Liver (tissue), 9 donors: Measurements from ENCODE around the gene KRTAP17-1. TPM values are rescaled to one million over a fixed set of nuclear protein-coding genes. Genes with fewer than 3 reads are reported as not detected.

Source experiments
- DNase-seq: peaks from one replicate; pipeline ENCODE4 v3.0.0-alpha.2; 2017; ENCODE audit warnings: low spot score
- H3K27ac ChIP-seq, 2 donors: one replicate each; pipeline ENCODE4 v1.7.0; 2013; ENCODE audit warnings: inconsistent platforms in 2 of 2, low read length in 2 of 2, control low read depth in 1 of 2, low read depth in 1 of 2, mild to moderate bottlenecking in 1 of 2
- H3K27me3 ChIP-seq, 4 donors: one replicate each; pipeline versions ENCODE4 v1.6.1 to v1.7.0; 2013; ENCODE audit warnings: low read length in 3 of 4, inconsistent platforms in 1 of 4, mild to moderate bottlenecking in 1 of 4, moderate library complexity in 1 of 4; ENCODE audit not compliant: control insufficient read depth in 4 of 4, insufficient read depth in 4 of 4
- H3K36me3 ChIP-seq, 4 donors: one replicate each; pipeline versions ENCODE4 v1.6.1 to v1.7.0; 2013; ENCODE audit warnings: low read length in 3 of 4, mild to moderate bottlenecking in 3 of 4, low read depth in 1 of 4, moderate library complexity in 1 of 4; ENCODE audit not compliant: control insufficient read depth in 4 of 4, insufficient read depth in 3 of 4
- H3K4me1 ChIP-seq, 4 donors: one replicate each; pipeline versions ENCODE4 v1.6.1 to v1.7.0; 2013; ENCODE audit warnings: low read length in 3 of 4, mild to moderate bottlenecking in 3 of 4, moderate library complexity in 1 of 4; ENCODE audit not compliant: control insufficient read depth in 4 of 4, insufficient read depth in 4 of 4
- H3K4me3 ChIP-seq, 3 donors: one replicate each; pipeline versions ENCODE4 v1.6.1 to v1.7.0; 2013; ENCODE audit warnings: low read length in 3 of 3, control low read depth in 1 of 3, low read depth in 1 of 3, mild to moderate bottlenecking in 1 of 3
- H3K9ac ChIP-seq, 2 donors: one replicate each; pipeline ENCODE4 v1.7.0; 2013; ENCODE audit warnings: low read length in 2 of 2, mild to moderate bottlenecking in 2 of 2, moderate library complexity in 2 of 2, control low read depth in 1 of 2, low read depth in 1 of 2
- H3K9me3 ChIP-seq, 4 donors: one replicate each; pipeline versions ENCODE4 v1.6.1 to v1.7.0; 2013; ENCODE audit warnings: low read length in 3 of 4; ENCODE audit not compliant: control insufficient read depth in 4 of 4
- CTCF ChIP-seq: fragments of 150-350 bp; IDR thresholded peaks from 2 replicates; pipeline ENCODE4 v1.5.1; 2017; ENCODE audit warnings: improper control_type of control experiment, low read depth, low read length; ENCODE audit not compliant: missing input control
- EGR1 ChIP-seq, 2 donors: IDR thresholded peaks; 2 replicates each; pipeline ENCODE4 v1.6.1; 2016 to 2018; ENCODE audit warnings: antibody characterized with exemption in 2 of 2, low read depth in 2 of 2
- FOXA1 ChIP-seq: IDR thresholded peaks from 2 replicates; pipeline ENCODE4 v1.6.1; 2016; ENCODE audit warnings: antibody characterized with exemption
- FOXA2 ChIP-seq: IDR thresholded peaks from 2 replicates; pipeline ENCODE4 v1.6.1; 2016; ENCODE audit warnings: antibody characterized with exemption
- HNF4A ChIP-seq, 2 donors: conservative IDR thresholded peaks; 2 replicates each; pipeline ENCODE4 v1.6.1; 2016; ENCODE audit warnings: antibody characterized with exemption in 2 of 2, mild to moderate bottlenecking in 2 of 2
- HNF4G ChIP-seq: IDR thresholded peaks from 2 replicates; pipeline ENCODE4 v1.6.1; 2016; ENCODE audit warnings: antibody characterized with exemption
- JUND ChIP-seq, 2 donors: IDR thresholded peaks; 2 replicates each; pipeline ENCODE4 v1.6.1; 2016; ENCODE audit warnings: antibody characterized with exemption in 2 of 2
- MAX ChIP-seq: IDR thresholded peaks from 2 replicates; pipeline ENCODE4 v1.6.1; 2016; ENCODE audit warnings: antibody characterized with exemption
- NR2F2 ChIP-seq: IDR thresholded peaks from 2 replicates; pipeline ENCODE4 v1.6.1; 2016; ENCODE audit warnings: antibody characterized with exemption
- RAD21 ChIP-seq, 2 donors: IDR thresholded peaks; 2 replicates each; pipeline ENCODE4 v1.6.1; 2016; ENCODE audit warnings: antibody characterized with exemption in 2 of 2, mild to moderate bottlenecking in 2 of 2
- RXRA ChIP-seq, 2 donors: IDR thresholded peaks; 2 replicates each; pipeline ENCODE4 v1.6.1; 2017 to 2018; ENCODE audit warnings: antibody characterized with exemption in 2 of 2, mild to moderate bottlenecking in 1 of 2
- SP1 ChIP-seq: IDR thresholded peaks from 2 replicates; pipeline ENCODE4 v1.6.1; 2018; ENCODE audit warnings: antibody characterized with exemption, mild to moderate bottlenecking
- TAF1 ChIP-seq: conservative IDR thresholded peaks from 2 replicates; pipeline ENCODE4 v1.6.1; 2016; ENCODE audit warnings: antibody characterized with exemption, mild to moderate bottlenecking
- WGBS: extraction: QIAGEN DNeasy Blood & Tissue Kit; methylation state at CpG from one replicate; pipeline ENCODE4 v1.1.7; 2013; 5-methylcytosine and 5-hydroxymethylcytosine counted together
- polyA plus RNA-seq, 2 donors: library from polyadenylated mRNA; stranded (reverse) in 1 of 2; unstranded in 1 of 2; fragments of 200-250 nt in 1 of 2; fragments of >200 nt in 1 of 2; fragmentation: Nextera tagmentation in 1 of 2; extraction: Ambion mirVana in 1 of 2; gene quantifications; one replicate each; pipeline versions ENCODE4 v1.2.1 to v1.2.3, GENCODE V29; 2013 to 2015
- total RNA-seq, 2 donors: library from RNA; depleted of rRNA; stranded (reverse); fragments of >200 nt; gene quantifications; one replicate each; pipeline ENCODE4 v1.2.3, GENCODE V29; 2014
- TF ChIP-seq, protein P1 (sequence below): IDR thresholded peaks from 2 replicates; pipeline ENCODE4 v1.6.1; 2016; ENCODE audit warnings: antibody characterized with exemption, mild to moderate bottlenecking
- donor health status: healthy.
- donor health status: healthy.
- donor health status: healthy.
- donor health status: healthy.
- donor health status: healthy.

KRTAP17-1 gene
- total and polyA plus RNA-seq, 4 donors, result not detected

DNA sequence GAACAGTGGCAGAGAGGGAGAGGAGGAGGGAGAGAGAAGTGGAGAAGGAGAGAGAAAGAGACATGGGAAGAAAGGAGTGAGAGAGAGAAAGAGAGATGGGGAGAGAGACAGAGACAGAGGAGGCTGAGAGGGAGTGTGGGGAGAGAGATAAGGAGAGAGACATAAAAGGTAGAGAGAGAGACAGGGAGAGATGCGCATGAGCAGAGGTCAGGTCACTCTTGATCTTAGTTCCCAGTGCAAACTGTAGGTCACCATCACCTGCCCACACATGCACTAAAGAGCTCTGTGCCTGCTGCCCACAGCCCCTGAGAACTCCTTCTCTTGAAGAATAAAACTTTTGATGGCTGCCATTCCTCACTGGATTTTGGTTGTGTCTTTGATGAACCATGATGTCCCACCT is 20.2 kb upstream of the KRTAP17-1 start (continued):
- no peak for TF ChIP-seq CTCF
- TF ChIP-seq RAD21 (IDR thresholded peaks at IDR 0.05), result no peak
- no peak for TF ChIP-seq EGR1 (IDR thresholded peaks at IDR 0.05; ENCODE audit: low read depth in 2 of 2)
- TF ChIP-seq RXRA (IDR thresholded peaks at IDR 0.05), result no peak

GRCh38 chr17:41334385-41335305 is 19.1 kb upstream of the KRTAP17-1 start:
- H3K4me3 ChIP-seq, result no peak overlapping the region
- H3K27me3 ChIP-seq, result no peaks in the 10 kb centered on the region
- H3K27ac ChIP-seq, result no peak overlapping the region
- H3K9me3 ChIP-seq, result no peaks in the 10 kb centered on the region
- no peaks in the 10 kb centered on the region for H3K4me1 ChIP-seq
- whole genome bisulfite sequencing, result 82% methylated on average over 6 of the region's 6 CpGs
- no peak for TF ChIP-seq HNF4A (conservative IDR thresholded peaks at IDR 0.05)
- TF ChIP-seq SP1, result no peak
- TF ChIP-seq FOXA1, result no peak
- no peak for TF ChIP-seq JUND (IDR thresholded peaks at IDR 0.05)
- TF ChIP-seq CTCF, result no peak
- TF ChIP-seq HNF4G, result no peak
- TF ChIP-seq MAX, result no peak
- TF ChIP-seq RAD21 (IDR thresholded peaks at IDR 0.05), result no peak
- TF ChIP-seq TAF1, result no peak
- no peak for TF ChIP-seq NR2F2
- TF ChIP-seq, protein P1, sequence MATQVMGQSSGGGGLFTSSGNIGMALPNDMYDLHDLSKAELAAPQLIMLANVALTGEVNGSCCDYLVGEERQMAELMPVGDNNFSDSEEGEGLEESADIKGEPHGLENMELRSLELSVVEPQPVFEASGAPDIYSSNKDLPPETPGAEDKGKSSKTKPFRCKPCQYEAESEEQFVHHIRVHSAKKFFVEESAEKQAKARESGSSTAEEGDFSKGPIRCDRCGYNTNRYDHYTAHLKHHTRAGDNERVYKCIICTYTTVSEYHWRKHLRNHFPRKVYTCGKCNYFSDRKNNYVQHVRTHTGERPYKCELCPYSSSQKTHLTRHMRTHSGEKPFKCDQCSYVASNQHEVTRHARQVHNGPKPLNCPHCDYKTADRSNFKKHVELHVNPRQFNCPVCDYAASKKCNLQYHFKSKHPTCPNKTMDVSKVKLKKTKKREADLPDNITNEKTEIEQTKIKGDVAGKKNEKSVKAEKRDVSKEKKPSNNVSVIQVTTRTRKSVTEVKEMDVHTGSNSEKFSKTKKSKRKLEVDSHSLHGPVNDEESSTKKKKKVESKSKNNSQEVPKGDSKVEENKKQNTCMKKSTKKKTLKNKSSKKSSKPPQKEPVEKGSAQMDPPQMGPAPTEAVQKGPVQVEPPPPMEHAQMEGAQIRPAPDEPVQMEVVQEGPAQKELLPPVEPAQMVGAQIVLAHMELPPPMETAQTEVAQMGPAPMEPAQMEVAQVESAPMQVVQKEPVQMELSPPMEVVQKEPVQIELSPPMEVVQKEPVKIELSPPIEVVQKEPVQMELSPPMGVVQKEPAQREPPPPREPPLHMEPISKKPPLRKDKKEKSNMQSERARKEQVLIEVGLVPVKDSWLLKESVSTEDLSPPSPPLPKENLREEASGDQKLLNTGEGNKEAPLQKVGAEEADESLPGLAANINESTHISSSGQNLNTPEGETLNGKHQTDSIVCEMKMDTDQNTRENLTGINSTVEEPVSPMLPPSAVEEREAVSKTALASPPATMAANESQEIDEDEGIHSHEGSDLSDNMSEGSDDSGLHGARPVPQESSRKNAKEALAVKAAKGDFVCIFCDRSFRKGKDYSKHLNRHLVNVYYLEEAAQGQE, result no peak
- no peak for TF ChIP-seq FOXA2
- no peaks in the 10 kb centered on the region for H3K36me3 ChIP-seq
- no peak overlapping the region for H3K9ac ChIP-seq
- no peak for DNase-seq
